H1 (cell line): ENCODE data around the gene AMN1. TPM values are rescaled to one million over a fixed set of nuclear protein-coding genes. Genes with fewer than 3 reads are reported as not detected.

ENCODE experiments used
- CTCF ChIA-PET: fragments of 300-600 bp; sonication (Branson Sonifier 250); formaldehyde crosslinking; loops from one replicate; lab custom pipeline; 2021; ENCODE audit not compliant: partially characterized antibody; lab: Charles Lee
- POLR2A ChIA-PET: fragments of 300-600 bp; sonication (Branson Sonifier 250); formaldehyde crosslinking; loops from one replicate; lab custom pipeline; 2021; ENCODE audit warnings: inconsistent platforms; ENCODE audit not compliant: partially characterized antibody; lab: Charles Lee
- DNase-seq, 2 experiments: peaks; one replicate each; pipeline versions ENCODE4 v3.0.0 to v3.0.0-alpha.2; 2010 to 2022; ENCODE audit warnings: low spot score in 2 of 2, low read depth in 1 of 2, mixed read lengths in 1 of 2
- FAIRE-seq: peaks from 2 replicates; lab custom pipeline; 2011; peaks lifted over from hg19 to GRCh38; lab: Jason Lieb, UNC
- H2AFZ ChIP-seq: 2 replicates; pipeline ENCODE4 v1.8.1; 2012; ENCODE audit warnings: low read length, inconsistent platforms
- H2AK5ac ChIP-seq: 2 replicates; pipeline ENCODE4 v1.6.1; 2013; ENCODE audit warnings: low read depth, low read length
- H2BK120ac ChIP-seq: replicated peaks from 2 replicates; pipeline ENCODE3; 2013; ENCODE audit warnings: low read depth, low read length, inconsistent platforms
- H2BK12ac ChIP-seq: 2 replicates; pipeline ENCODE4 v1.6.1; 2013; ENCODE audit warnings: low read depth, low read length
- H2BK15ac ChIP-seq: 2 replicates; pipeline ENCODE4 v1.6.1; 2013; ENCODE audit warnings: low read length
- H2BK20ac ChIP-seq: 2 replicates; pipeline ENCODE4 v1.6.1; 2013; ENCODE audit warnings: low read length
- H2BK5ac ChIP-seq: 2 replicates; pipeline ENCODE4 v1.6.1; 2013; ENCODE audit warnings: low read depth, low read length
- H3K14ac ChIP-seq: 2 replicates; pipeline ENCODE4 v1.6.1; 2013; ENCODE audit warnings: inconsistent platforms; ENCODE audit not compliant: insufficient read length
- H3K18ac ChIP-seq: 2 replicates; pipeline ENCODE4 v1.6.1; 2013; ENCODE audit warnings: low read length; ENCODE audit errors: extremely low read depth
- H3K23ac ChIP-seq: 2 replicates; pipeline ENCODE4 v1.6.1; 2013; ENCODE audit warnings: inconsistent platforms; ENCODE audit not compliant: insufficient read length
- H3K23me2 ChIP-seq: 2 replicates; pipeline ENCODE4 v1.6.1; 2013; ENCODE audit warnings: low read depth, low read length
- H3K27ac ChIP-seq: 2 replicates; pipeline ENCODE4 v1.6.1; 2011; ENCODE audit warnings: low read depth, low read length, inconsistent platforms
- H3K27me3 ChIP-seq, 4 experiments: replicated peaks in 1 of 4; 1 replicate in 1 of 4; 2 replicates in 3 of 4; pipeline versions ENCODE4 v1.6.1 to v1.8.1; 2011 to 2013; ENCODE audit warnings: low read length in 3 of 4, mild to moderate bottlenecking in 3 of 4, inconsistent platforms in 2 of 4, mixed read lengths in 2 of 4, moderate library complexity in 1 of 4; ENCODE audit not compliant: control insufficient read depth in 3 of 4, insufficient read depth in 3 of 4; ENCODE audit errors: extremely low read depth in 1 of 4
- H3K36me3 ChIP-seq, 4 experiments: 2 replicates each; pipeline versions ENCODE4 v1.6.1 to v1.8.1; 2011 to 2013; ENCODE audit warnings: mild to moderate bottlenecking in 4 of 4, low read length in 3 of 4, moderate library complexity in 2 of 4, control low read depth in 1 of 4, inconsistent platforms in 1 of 4; ENCODE audit not compliant: insufficient read depth in 4 of 4, control insufficient read depth in 2 of 4
- H3K4ac ChIP-seq: replicated peaks from 2 replicates; pipeline ENCODE3; 2013; ENCODE audit warnings: low read length, low read depth, mixed read lengths, inconsistent platforms; ENCODE audit not compliant: insufficient read length
- H3K4me1 ChIP-seq, 4 experiments: replicated peaks in 1 of 4; 1 replicate in 1 of 4; 2 replicates in 3 of 4; pipeline versions ENCODE4 v1.6.1 to v1.8.1; 2011 to 2013; ENCODE audit warnings: low read length in 3 of 4, inconsistent platforms in 2 of 4, mixed read lengths in 1 of 4; ENCODE audit not compliant: insufficient read depth in 4 of 4, control insufficient read depth in 3 of 4
- H3K4me2 ChIP-seq, 2 experiments: 2 replicates each; pipeline versions ENCODE4 v1.6.1 to v1.8.1; 2011 to 2013; ENCODE audit warnings: low read depth in 2 of 2, low read length in 2 of 2, control low read depth in 1 of 2, inconsistent platforms in 1 of 2, mild to moderate bottlenecking in 1 of 2; ENCODE audit not compliant: insufficient read depth in 1 of 2
- H3K4me3 ChIP-seq, 4 experiments: fragments of 200-600, 300-600 bp in 1 of 4; sonication (generic), shearing (Covaris generic), sonication (Bioruptor Twin) in 1 of 4; 2 replicates each; pipeline versions ENCODE4 v1.5.1 to v1.8.1; 2011 to 2016; ENCODE audit warnings: low read length in 4 of 4, low read depth in 3 of 4, control low read depth in 2 of 4, inconsistent platforms in 2 of 4, mild to moderate bottlenecking in 2 of 4, mixed read lengths in 1 of 4, moderate library complexity in 1 of 4; ENCODE audit not compliant: insufficient read depth in 2 of 4; ENCODE audit errors: extremely low read depth in 1 of 4
- H3K56ac ChIP-seq: replicated peaks from 2 replicates; pipeline ENCODE3; 2013; ENCODE audit warnings: low read depth, mild to moderate bottlenecking, mixed read lengths, low read length, inconsistent platforms; ENCODE audit not compliant: insufficient read length
- H3K79me1 ChIP-seq: 2 replicates; pipeline ENCODE4 v1.6.1; 2013; ENCODE audit warnings: low read depth, low read length, control low read depth
- H3K79me2 ChIP-seq, 2 experiments: 2 replicates each; pipeline versions ENCODE4 v1.6.1 to v1.8.1; 2012 to 2013; ENCODE audit warnings: low read length in 2 of 2, mild to moderate bottlenecking in 2 of 2, inconsistent platforms in 1 of 2; ENCODE audit not compliant: insufficient read depth in 2 of 2, control insufficient read depth in 1 of 2
- H3K9ac ChIP-seq, 4 experiments: replicated peaks in 1 of 4; 1 replicate in 1 of 4; 2 replicates in 3 of 4; pipeline versions ENCODE4 v1.6.1 to v1.8.1; 2011 to 2013; ENCODE audit warnings: low read depth in 3 of 4, low read length in 3 of 4, control low read depth in 2 of 4, mild to moderate bottlenecking in 2 of 4, moderate library complexity in 2 of 4, inconsistent platforms in 1 of 4; ENCODE audit errors: extremely low read depth in 1 of 4
- H3K9me3 ChIP-seq, 2 experiments: 2 replicates each; pipeline versions ENCODE4 v1.6.1 to v1.8.1; 2012 to 2013; ENCODE audit warnings: mild to moderate bottlenecking in 2 of 2, moderate library complexity in 2 of 2, control low read depth in 1 of 2, inconsistent platforms in 1 of 2, low read depth in 1 of 2, low read length in 1 of 2, mixed read lengths in 1 of 2; ENCODE audit not compliant: insufficient read depth in 2 of 2
- H4K20me1 ChIP-seq, 2 experiments: replicated peaks in 1 of 2; 2 replicates each; pipeline versions ENCODE3 to v1.8.1; 2011 to 2013; ENCODE audit warnings: inconsistent platforms in 2 of 2, low read length in 2 of 2, mild to moderate bottlenecking in 1 of 2; ENCODE audit not compliant: insufficient read depth in 2 of 2, control insufficient read depth in 1 of 2
- H4K5ac ChIP-seq: 2 replicates; pipeline ENCODE4 v1.6.1; 2013; ENCODE audit warnings: low read length, low read depth, mixed read lengths, inconsistent platforms; ENCODE audit not compliant: insufficient read length
- H4K8ac ChIP-seq: 2 replicates; pipeline ENCODE4 v1.8.0; 2013; ENCODE audit warnings: mild to moderate bottlenecking, moderate library complexity, low read length, inconsistent platforms; ENCODE audit not compliant: insufficient read depth; ENCODE audit errors: extremely low read depth
- H4K91ac ChIP-seq: replicated peaks from 2 replicates; pipeline ENCODE3; 2013; ENCODE audit warnings: low read length, mixed read lengths, inconsistent platforms; ENCODE audit not compliant: insufficient read length
- CHD2 ChIP-seq: IDR thresholded peaks from 2 replicates; pipeline ENCODE4 v1.6.1; 2012; ENCODE audit warnings: low read length, improper control_type of control experiment
- CTCF ChIP-seq, 3 experiments: IDR thresholded peaks; 1 replicate in 2 of 3; 2 replicates in 1 of 3; pipeline versions ENCODE4 v1.5.1 to v1.6.1; 2011; ENCODE audit warnings: low read length in 3 of 3, mild to moderate bottlenecking in 3 of 3, inconsistent platforms in 2 of 3, low read depth in 1 of 3, moderate library complexity in 1 of 3; ENCODE audit not compliant: insufficient read depth in 1 of 3; ENCODE audit errors: control extremely low read depth in 1 of 3
- EGR1 ChIP-seq: IDR thresholded peaks from 2 replicates; pipeline ENCODE4 v1.6.1; 2011; ENCODE audit warnings: low read depth, low read length, borderline replicate concordance
- MAX ChIP-seq: IDR thresholded peaks from 2 replicates; pipeline ENCODE4 v1.6.1; 2012; ENCODE audit warnings: inconsistent platforms
- SIN3A ChIP-seq, 2 experiments: IDR thresholded peaks in 1 of 2; conservative IDR thresholded peaks in 1 of 2; 2 replicates each; pipeline ENCODE4 v1.6.1; 2011 to 2012; ENCODE audit warnings: low read length in 2 of 2, improper control_type of control experiment in 1 of 2, low read depth in 1 of 2, mild to moderate bottlenecking in 1 of 2
- TEAD4 ChIP-seq: IDR thresholded peaks from 2 replicates; pipeline ENCODE4 v1.6.1; 2012; ENCODE audit warnings: low read depth, low read length, inconsistent platforms, mixed read lengths
- USF2 ChIP-seq: IDR thresholded peaks from 2 replicates; pipeline ENCODE4 v1.6.1; 2011; ENCODE audit warnings: low read length, improper control_type of control experiment
- WGBS, 2 experiments: shearing (Covaris generic) in 1 of 2; methylation state at CpG; one replicate each; pipeline versions ENCODE4 v1.1.6 to v1.1.7; 2013 to 2015; ENCODE audit warnings: low lambda C conversion rate in 2 of 2, mixed read lengths in 2 of 2, inconsistent platforms in 1 of 2, low coverage in 1 of 2, missing lambda C conversion rate in 1 of 2; ENCODE audit not compliant: insufficient replicate concordance in 2 of 2, insufficient coverage in 1 of 2, insufficient read length in 1 of 2; ENCODE audit errors: extremely low coverage in 1 of 2, missing lambda C conversion rate in 1 of 2; 5-methylcytosine and 5-hydroxymethylcytosine counted together
- polyA plus RNA-seq, 7 experiments: library from polyadenylated mRNA; depleted of rRNA in 3 of 7; stranded (reverse) in 5 of 7; unstranded in 2 of 7; fragments of >200 nt in 5 of 7; fragments of 200-250 nt in 2 of 7; gene quantifications; 1 replicate in 5 of 7; 2 replicates in 1 of 7; 4 replicates in 1 of 7; pipeline versions ENCODE4 v1.2.1 to v1.2.3, GENCODE V29; 2011 to 2013; ENCODE audit warnings: missing spikeins in 2 of 7, mixed read lengths in 2 of 7
- total RNA-seq: library from RNA; stranded (reverse); fragmentation: NEBNext Ultra II Directional; extraction: Animal tissue kit (Norgen Biotek cat#: 25700); gene quantifications from 2 replicates; pipeline ENCODE4 v1.2.1, GENCODE V29; 2021

Gene AMN1
- total and polyA plus RNA-seq, 2 of the 8 experiments (the other 6 are each of a cell fraction or from before 2014, with no cell fraction given), result 7.5 to 13.8 TPM

- POLR2A ChIA-PET, result no interaction called here
- TF ChIP-seq CHD2, result peak; percentile 53; the same call in 1 of the 2 replicates
- TF ChIP-seq EGR1, result no peak
- peak; percentile 62 for TF ChIP-seq TEAD4
- peak; percentile 47 to 90 (median 78) for TF ChIP-seq CTCF (IDR thresholded peaks at IDR 0.05; ENCODE audit: control extremely low read depth in 1 of 3, insufficient read depth in 1 of 3, low read depth in 1 of 3, low read length in 3 of 3)
- TF ChIP-seq USF2, result no peak
- TF ChIP-seq SIN3A (conservative IDR thresholded peaks at IDR 0.05 in 1 of 2, IDR thresholded peaks at IDR 0.05 in 1 of 2; ENCODE audit: low read depth in 1 of 2, low read length in 2 of 2), result peak; percentile 39 to 84; a peak in 2 of 4 replicates
- 0 out of 2 replicates have a peak, but pooled peaks have one; percentile 23 for TF ChIP-seq MAX
Observed at GRCh38 chr12:31682136-31682962, 46.5 kb downstream of the AMN1 start.

More at GRCh38 chr12:31682136-31682962, 46.5 kb downstream of the AMN1 start:
- no peak overlapping the region for H3K27ac ChIP-seq
- 37% methylated on average over 8 of the region's 10 CpGs; no CpG with 5 or more reads in 1 of the 2 experiments for WGBS, 2 experiments
- H4K20me1 ChIP-seq, result no peaks in the 10 kb centered on the region
- 0 out of 4 replicates have a peak, but pooled peaks cover 6 to 10% of the 10 kb centered on the region in 2 experiments for H3K9me3 ChIP-seq
- H3K23me2 ChIP-seq, result no peaks in the 10 kb centered on the region
- peak; percentile 69 to 78 for DNase-seq
- no peak overlapping the region for H4K5ac ChIP-seq
- H2BK5ac ChIP-seq, result no peak overlapping the region
- no peak overlapping the region for H2BK120ac ChIP-seq
- CTCF ChIA-PET, result interaction anchor here (0.6 to 2.8 kb wide), 37 partner anchors 8 to 1021 kb away, joined by 3 to 14 read pairs (median 3); partner anchors contain the start of gene AMN1
- no peaks in the 10 kb centered on the region for H3K79me1 ChIP-seq
- H2BK12ac ChIP-seq, result no peak overlapping the region
- H3K56ac ChIP-seq, result no peak overlapping the region
- no peak overlapping the region for H3K14ac ChIP-seq
- H2BK20ac ChIP-seq, result no peak overlapping the region
- H2AK5ac ChIP-seq, result no peak overlapping the region
- no peak overlapping the region for H4K91ac ChIP-seq
- H3K4me2 ChIP-seq, result no peak overlapping the region
- H3K4ac ChIP-seq, result no peak overlapping the region
- no peaks in the 10 kb centered on the region for H3K27me3 ChIP-seq
- H2BK15ac ChIP-seq, result no peak overlapping the region
- no peak overlapping the region for H3K23ac ChIP-seq
- H4K8ac ChIP-seq, result no peak overlapping the region
- peaks cover 0 to 3% (median 0%) of the 10 kb centered on the region in 4 experiments; a peak in 1 of 8 replicates for H3K36me3 ChIP-seq
- H3K18ac ChIP-seq, result no peak overlapping the region
- no peaks in the 10 kb centered on the region for H3K79me2 ChIP-seq
- H3K4me1 ChIP-seq, result no peaks in the 10 kb centered on the region
- no peak overlapping the region for H3K4me3 ChIP-seq
- no peak overlapping the region for H3K9ac ChIP-seq
- no peak overlapping the region for H2AFZ ChIP-seq
- FAIRE-seq, result peak; percentile 98
